Uterus (tissue), 2 donors: ENCODE data around the gene RALA.

Experiments used
- CTCF ChIP-seq, 4 experiments: fragments of 200-600 bp in 2 of 4; fragments of 450-650 bp in 2 of 4; sonication (generic) in 2 of 4; IDR thresholded peaks; one replicate each; pipeline ENCODE4 v1.5.1; 2016 to 2019; ENCODE audit warnings: antibody characterized with exemption in 4 of 4, mild to moderate bottlenecking in 2 of 4, moderate library complexity in 1 of 4
- POLR2A ChIP-seq, 2 donors: fragments of 450-650 bp; IDR thresholded peaks; one replicate each; pipeline ENCODE4 v1.6.1; 2016; ENCODE audit warnings: antibody characterized with exemption in 2 of 2, mild to moderate bottlenecking in 1 of 2, moderate library complexity in 1 of 2

DNA sequence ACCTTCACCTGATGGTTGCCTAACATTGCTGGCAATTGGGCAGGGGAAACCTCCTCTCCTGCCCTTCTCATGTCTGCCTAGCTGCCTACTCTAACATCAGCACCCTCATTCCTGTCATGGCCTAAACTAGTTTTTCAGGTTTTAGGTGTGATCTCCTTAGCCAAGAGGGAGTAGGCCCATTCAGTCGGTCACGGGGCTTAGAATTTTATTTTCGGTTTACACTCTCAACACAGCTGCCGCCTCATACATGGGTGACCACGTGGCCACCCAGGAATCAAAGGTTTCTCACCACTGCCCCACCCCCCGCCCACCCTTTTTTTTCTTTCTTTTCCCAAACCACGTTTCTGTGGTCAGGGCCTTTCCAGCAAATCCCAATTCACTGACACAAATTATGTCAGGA lies 97.2 kb downstream of the RALA start:
- no peak for TF ChIP-seq CTCF (IDR thresholded peaks at IDR 0.05)
- no peak for TF ChIP-seq POLR2A (IDR thresholded peaks at IDR 0.05)
